Stimulated activated CD8-positive, alpha-beta memory T cell treated with anti-CD3 and anti-CD28 coated beads, Interleukin-7, amount 100 ng/mL, for 4 hours (primary cell): ENCODE data around the gene CYP19A1.

Experiments used
- DNase-seq, 2 donors: peaks; one replicate each; pipeline ENCODE4 v3.0.0-alpha.2; 2020; ENCODE audit warnings: low read depth in 2 of 2

The CYP19A1 gene

DNA sequence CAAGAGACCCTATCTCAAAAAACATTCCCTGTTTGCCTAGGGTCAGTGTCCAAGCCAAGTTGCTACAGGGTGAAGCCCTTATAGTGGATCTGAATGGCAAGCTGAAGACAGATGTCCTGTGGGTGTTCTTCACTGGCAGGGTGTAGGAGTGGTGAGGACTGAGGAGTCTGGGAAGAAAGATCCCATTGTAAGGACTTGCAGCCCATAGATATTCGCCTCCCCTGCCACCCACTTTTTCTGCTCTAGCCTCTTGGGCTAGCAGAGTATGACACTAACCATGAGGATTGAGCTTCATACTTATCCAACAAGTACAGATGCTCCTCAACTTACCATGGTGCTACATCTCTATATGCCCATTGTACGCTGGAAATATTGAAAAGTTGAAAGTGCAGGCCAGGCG lies 13.2 kb downstream of the CYP19A1 start:
- DNase-seq, result no peak

DNA sequence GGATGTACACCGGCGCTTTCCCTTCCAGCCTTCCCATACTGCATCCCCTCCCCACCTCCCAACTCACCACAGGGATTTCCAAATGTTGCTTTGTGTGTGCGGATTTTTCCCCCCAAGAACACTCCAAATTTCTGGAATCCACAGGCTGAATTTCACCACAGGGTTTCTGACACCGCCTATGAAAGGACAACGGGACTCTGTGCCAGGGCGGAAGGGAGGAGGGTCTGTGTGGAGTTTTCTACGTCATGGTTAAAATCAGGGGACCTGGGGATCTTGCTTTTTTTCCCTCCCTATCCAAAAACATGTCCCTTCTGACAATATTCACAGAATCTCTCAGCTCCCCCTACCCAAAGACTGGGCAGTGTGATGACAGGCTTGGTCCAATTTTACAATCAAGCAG lies 14.6 kb downstream of the CYP19A1 start:
- DNase-seq, result no peak

DNA sequence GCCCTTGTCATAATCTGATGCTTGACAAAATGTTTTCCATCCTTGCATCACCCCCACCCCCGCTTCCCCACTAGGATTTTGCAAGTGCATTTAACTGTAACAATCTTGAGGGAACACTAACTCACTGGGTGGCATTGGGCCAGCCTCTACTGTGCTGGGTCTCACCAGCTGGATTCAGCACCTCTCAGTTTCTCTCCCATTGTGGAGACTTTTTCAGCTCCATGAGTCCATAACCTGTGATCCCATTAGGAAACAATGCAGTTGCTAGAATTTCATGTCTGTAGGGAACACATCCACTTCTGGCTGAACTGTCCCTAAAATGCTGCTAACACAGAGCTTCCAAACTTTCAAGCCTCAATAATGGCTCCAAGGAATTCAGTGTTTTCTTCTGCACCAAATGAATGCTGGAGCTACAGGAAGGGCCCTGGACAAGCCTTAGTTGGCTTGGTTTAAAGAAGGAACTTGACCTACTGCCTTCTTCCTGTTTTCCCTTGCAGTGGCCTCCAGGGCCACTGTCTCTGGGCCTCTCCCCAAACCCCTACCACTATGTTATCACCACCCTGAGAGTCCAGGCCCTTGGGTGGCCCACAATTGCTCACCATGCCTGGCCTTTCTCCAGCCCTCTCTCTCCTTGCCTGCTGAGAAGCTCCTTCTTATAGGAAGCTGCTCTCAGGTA lies 15.6 kb downstream of the CYP19A1 start:
- DNase-seq, result no peak

DNA sequence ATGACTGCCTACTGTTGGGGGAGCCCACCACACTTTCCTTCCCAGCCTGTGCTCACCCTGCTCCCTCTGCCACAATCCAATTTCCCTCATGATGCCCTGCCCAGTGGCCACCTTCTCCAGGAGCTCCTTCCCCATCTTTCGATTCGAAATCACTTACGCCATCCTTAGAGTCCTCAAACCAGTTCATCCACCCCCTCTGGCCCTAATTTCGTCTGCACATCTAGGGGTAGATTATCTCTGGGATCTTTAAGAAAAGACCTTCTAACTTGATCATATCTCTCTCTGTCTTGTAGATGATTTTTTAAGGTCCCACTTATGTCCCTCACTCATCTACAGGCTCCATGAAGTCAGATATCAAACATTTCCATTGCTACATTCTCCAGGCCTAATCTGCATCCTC lies 17.1 kb downstream of the CYP19A1 start:
- DNase-seq, result no peak

- DNase-seq, result no peak
These were observed 17.6 kb downstream of the CYP19A1 start for GRCh38 chr15:51320843-51321242.

DNA sequence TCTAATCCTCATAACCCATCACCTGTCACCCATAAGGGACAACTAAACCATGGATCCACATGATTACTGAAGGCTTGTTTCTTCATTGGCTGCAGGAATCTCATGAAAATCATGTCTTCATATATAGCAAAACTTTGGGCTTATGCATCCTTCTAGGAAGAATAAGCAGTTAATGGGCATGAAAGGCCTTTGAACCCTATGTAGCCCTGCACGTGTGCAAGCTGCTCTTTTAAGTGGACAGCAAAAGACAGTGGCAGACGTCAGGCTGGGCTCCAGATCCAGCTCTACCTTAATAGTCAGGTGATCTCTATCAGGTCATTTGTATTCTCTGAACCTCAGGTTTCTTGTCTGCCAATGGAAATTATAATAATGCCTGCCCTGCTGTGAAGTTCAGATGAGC lies 18.9 kb downstream of the CYP19A1 start:
- no peak for DNase-seq

- DNase-seq, result no peak
These were observed 19.8 kb downstream of the CYP19A1 start for GRCh38 chr15:51318382-51319150.

DNA sequence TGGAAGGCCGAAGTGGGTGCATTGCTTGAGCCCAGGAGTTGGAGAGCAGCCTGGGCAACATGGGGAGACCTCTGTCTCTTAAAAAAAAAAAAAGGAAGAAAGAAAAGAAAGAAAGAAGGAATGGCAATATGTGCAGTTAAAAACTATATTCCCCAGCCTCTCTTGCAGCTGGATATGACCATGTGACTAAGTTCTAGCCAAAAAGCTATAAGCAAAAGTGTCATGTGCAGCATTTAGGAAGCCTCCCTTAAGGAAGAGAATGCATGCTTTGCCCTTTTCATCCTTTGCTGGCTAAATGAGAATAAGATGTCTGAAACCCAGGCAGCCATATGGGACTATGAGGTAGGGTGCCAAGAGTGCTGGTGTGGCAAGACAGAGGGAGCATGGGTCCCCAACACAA lies 21.8 kb downstream of the CYP19A1 start:
- no peak for DNase-seq

DNA sequence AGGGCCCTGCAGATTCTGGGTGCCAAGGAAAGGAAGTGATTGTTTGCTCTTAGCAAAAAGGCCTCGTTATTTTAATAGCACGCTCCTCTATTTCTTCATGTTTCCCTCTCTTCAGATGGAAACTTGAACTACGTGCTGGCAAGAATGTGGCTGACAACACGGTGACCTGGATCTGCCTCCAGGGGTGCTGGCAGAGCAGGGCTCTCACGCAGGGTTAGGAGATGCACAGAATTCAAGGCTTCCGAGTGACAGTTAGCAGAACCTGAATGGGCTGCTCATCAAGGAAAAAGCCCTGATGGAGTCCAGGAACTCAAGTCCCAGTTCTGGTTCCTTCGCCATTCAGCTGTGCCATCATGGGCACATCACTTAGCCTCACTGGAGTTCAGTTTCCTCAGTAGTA lies 22.7 kb downstream of the CYP19A1 start:
- no peak for DNase-seq

GRCh38 chr15:51314391-51315337 lies 23.7 kb downstream of the CYP19A1 start:
- DNase-seq, result no peak

- no peak for DNase-seq
These were observed 24.6 kb downstream of the CYP19A1 start for GRCh38 chr15:51313644-51314280.

DNA sequence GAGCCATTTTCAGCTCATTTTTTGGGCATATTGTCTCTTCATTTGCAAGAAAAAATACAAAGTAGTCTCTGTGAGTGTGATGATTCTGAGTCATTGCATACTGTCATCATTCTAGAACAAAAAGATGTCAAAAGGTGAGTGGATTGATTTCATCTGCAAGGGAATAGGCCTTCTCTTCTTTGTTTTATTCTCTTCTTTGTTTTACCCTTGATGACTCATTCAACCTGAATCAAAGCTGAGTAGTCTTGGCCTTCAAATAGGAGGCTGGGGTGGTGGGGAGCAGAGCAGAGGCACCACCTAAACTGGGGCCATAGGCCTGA lies 25.4 kb downstream of the CYP19A1 start:
- no peak for DNase-seq

GRCh38 chr15:51312166-51313073 lies 26.0 kb downstream of the CYP19A1 start:
- DNase-seq, result no peak

DNA sequence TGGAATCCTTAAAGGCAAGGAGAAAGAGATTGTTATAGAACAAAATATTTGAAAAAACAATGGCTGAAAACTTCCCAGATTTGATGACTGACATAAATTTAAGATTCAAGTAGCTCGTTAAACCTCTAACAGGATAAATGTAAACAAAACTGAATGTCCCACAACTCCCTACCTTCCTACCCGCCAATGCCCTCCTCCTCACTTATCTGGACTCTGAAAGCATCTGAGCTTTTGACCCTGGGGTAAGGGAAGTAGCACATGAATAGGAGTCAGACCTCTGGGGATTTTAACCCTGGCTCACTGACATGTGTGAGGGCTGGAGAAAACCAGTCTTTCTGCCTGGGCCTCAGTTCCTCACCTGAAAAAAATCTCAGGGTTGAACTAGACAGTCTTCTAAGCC lies 26.9 kb downstream of the CYP19A1 start:
- DNase-seq, result no peak

DNA sequence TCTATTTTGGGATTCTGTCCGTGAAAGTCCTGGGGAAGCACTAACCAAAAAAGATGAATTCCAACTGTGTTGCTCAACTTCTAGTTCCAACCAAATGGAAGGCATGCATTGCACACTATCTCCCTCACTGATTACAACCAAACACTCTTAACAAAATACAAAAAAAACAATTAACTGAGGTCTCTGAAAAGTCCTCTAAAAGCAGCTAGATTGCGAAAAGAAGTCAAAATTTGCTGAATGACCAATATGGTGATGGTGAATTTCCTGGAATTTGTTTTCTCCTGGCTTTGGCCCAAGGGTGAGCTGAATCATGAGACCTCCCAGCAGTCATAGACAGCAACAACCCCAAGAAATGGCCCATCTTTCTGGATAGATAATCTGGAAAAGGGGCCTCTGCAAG lies 28.3 kb downstream of the CYP19A1 start:
- DNase-seq, result no peak

DNA sequence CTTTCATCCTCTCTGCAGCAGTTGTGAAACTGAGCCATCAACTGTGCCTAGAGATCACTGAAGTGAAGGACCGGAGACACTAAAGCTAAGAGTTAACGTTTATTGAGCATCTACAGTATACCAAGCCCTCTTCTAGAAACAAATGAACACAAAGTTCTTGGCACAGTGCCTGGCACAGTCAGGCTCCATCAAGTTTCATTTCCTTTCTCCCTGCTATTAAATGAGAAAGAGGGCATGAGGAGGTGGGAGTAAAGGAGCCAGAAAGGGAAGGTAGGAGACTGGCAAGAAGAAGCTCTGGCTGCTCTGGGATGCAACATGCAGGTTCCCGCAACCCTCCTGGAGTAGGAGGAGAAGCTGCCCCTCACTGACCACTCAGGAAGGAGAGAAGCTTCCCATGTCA lies 30.6 kb downstream of the CYP19A1 start:
- no peak for DNase-seq

GRCh38 chr15:51307325-51307724 lies 31.1 kb downstream of the CYP19A1 start:
- DNase-seq, result no peak

DNA sequence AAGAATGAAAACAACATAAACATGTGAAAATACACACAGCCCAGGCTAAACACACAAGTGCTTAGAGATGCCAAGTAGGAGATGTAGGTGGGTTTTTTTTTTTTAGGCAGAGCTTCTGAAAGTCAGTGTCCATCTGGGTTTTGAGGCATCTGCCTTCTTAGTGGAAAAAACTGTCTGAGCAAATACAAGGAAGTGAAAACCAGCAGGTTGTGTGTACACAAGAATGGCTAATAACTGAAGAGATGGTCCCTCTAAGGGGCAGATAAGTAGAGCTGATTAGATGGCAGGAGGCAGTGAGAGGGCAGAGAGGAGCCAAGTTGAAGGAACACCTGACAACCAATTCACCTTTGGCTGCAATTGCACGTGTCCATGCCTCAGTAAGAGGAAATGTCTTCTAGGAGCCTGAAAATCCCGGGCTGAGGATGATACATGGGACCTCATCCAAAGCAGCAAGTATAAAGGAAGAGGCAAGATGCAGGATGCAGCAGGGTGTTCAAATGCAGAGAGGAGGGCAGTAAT lies 34.9 kb downstream of the CYP19A1 start:
- DNase-seq, result no peak

GRCh38 chr15:51302480-51302879 lies 35.9 kb downstream of the CYP19A1 start:
- no peak for DNase-seq

DNA sequence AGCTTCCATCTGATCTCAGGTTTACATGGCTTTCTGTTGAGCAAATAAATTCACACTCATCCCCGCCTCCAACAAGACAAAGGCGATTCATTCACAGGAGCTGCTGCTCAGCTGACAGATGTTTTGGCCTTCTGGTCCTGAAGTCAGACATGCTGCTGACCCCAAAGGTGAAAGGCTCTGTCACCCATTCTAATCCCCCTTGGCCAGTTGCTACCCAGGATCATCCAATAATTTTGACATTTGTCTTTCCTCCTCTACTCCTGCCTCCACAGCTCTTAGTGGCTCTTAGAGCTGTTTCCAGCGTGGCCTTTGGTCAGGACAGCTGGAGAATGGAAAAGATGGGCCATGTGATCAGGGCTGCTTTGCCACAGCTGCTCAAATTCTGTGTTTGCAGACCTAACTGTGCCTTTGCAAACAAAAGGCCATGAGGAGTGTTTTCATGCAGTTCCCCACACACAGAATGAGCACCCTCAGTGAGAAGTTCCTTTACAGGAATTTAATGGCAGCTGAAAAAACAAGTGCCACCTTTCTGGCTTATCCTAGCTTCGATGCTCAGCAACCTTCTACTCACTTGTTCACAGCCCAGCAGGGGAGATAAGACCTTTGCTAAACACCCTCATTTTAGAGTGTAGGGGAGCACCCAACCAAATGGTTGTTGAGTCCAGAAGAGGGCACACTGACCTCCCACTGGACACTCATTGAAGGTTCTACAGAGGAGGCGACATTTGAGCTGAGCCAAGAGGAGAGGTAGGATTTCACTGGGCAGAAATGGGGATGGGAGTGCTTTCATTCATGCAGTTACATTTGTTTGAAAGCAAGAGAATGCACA lies 39.0 kb downstream of the CYP19A1 start:
- DNase-seq, result no peak
